D721Med (cell line): ENCODE results near the gene TNXB.
"Not testable (repeated sequence)": the region's sequence is repeated elsewhere in the genome, so short reads cannot be mapped to it uniquely, and the experiment has no call there.

ENCODE experiments used
- DNase-seq: peaks from one replicate; pipeline ENCODE4 v3.0.0; 2011; ENCODE audit warnings: low spot score; ENCODE audit not compliant: insufficient read length
- FAIRE-seq: peaks from 2 replicates; lab custom pipeline; 2011; peaks lifted over from hg19 to GRCh38; lab: Jason Lieb, UNC
- CTCF ChIP-seq: IDR thresholded peaks from 2 replicates; pipeline ENCODE4 v1.5.1; 2012; ENCODE audit warnings: mild to moderate bottlenecking, control low read depth; ENCODE audit not compliant: insufficient read depth; ENCODE audit errors: missing control alignments

Gene TNXB

GRCh38 chr6:32047855-32048766, 61.0 kb downstream of the TNXB start:
- FAIRE-seq (no peak), DNase-seq (no peak)
- TF ChIP-seq CTCF, result peak; percentile 61

- FAIRE-seq, result no peak
- no peak for TF ChIP-seq CTCF
- no peak for DNase-seq
Measured at GRCh38 chr6:32047539-32047854, 61.6 kb downstream of the TNXB start.

- no peak for DNase-seq
- TF ChIP-seq CTCF, result no peak
- no peak for FAIRE-seq
Measured at GRCh38 chr6:32047084-32047478, 62.1 kb downstream of the TNXB start.

- no peak for FAIRE-seq
- no peak for TF ChIP-seq CTCF
- DNase-seq, result no peak
Measured at GRCh38 chr6:32046450-32047083, 62.6 kb downstream of the TNXB start.

GRCh38 chr6:32045811-32046449, 63.2 kb downstream of the TNXB start:
- TF ChIP-seq CTCF, result no peak
- DNase-seq, result no peak
- no peak for FAIRE-seq

- not testable (repeated sequence) for FAIRE-seq, DNase-seq
Measured at GRCh38 chr6:32044916-32045315, 64.2 kb downstream of the TNXB start.

- not testable (repeated sequence) for DNase-seq, FAIRE-seq
Measured at GRCh38 chr6:32043589-32044380, 65.4 kb downstream of the TNXB start.

GRCh38 chr6:32042276-32042675, 66.9 kb downstream of the TNXB start:
- FAIRE-seq, DNase-seq: not testable (repeated sequence)

GRCh38 chr6:32041385-32041784, 67.8 kb downstream of the TNXB start:
- FAIRE-seq, DNase-seq: not testable (repeated sequence)

GRCh38 chr6:32041050-32041321, 68.2 kb downstream of the TNXB start:
- FAIRE-seq, DNase-seq: not testable (repeated sequence)

GRCh38 chr6:32040299-32041049, 68.7 kb downstream of the TNXB start:
- not testable (repeated sequence) for FAIRE-seq, DNase-seq
